Measurements from ENCODE around the gene NCOA1. TPM values are rescaled to one million over a fixed set of nuclear protein-coding genes. Genes with fewer than 3 reads are reported as not detected.
A peak's percentile ranks its signal among the peaks of the same experiment; 100 is the strongest.

NCOA1 gene
- total and polyA plus RNA-seq, 4 experiments from 2014 or later = 5.9 to 46.2 (median 34.8) TPM

DNA sequence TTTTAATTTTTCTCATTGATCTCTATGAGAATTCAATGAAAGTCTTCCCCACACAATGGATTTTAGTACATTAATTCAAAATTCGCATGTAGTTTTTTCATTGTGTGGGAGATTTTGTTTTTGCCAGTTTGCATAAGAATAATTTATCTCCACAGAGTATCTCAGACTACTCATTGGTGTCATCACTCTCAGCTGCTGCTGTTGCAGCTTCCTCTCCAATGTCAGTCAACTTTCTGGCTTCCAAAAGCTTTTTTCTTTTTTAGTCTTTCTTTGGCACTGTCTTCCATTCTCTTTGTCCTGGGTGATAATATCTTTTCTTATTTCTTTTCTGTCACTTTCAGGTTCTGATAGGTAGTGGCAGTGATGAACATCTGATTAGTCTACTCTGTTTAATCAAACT is 251.7 kb downstream of the NCOA1 start:
- peak overlapping the region in 2 of 7 donors; percentile 29 to 76 for H3K27ac Mint-ChIP-seq
- H3K36me3 ChIP-seq (ENCODE audit: insufficient read depth, low read length) = peaks cover 5% of the 10 kb centered on the region
- no peaks in the 10 kb centered on the region for H3K27me3 Mint-ChIP-seq
- no peaks in the 10 kb centered on the region for H3K9me3 Mint-ChIP-seq
- no peak overlapping the region for H3K4me3 ChIP-seq (ENCODE audit: low read length in 2 of 2)
- intact Hi-C loops (cut with micrococcal nuclease) = no loop called here
- peaks cover 4% of the 10 kb centered on the region for H3K4me1 ChIP-seq (ENCODE audit: insufficient read depth, low read length)
- DNase-seq = no peak
- H3K4me1 Mint-ChIP-seq = peaks cover 6 to 10% (median 8%) of the 10 kb centered on the region in 4 donors
- H3K9me3 ChIP-seq (ENCODE audit: control insufficient read depth in 1 of 2, low read length in 2 of 2) = no peaks in the 10 kb centered on the region
- H3K4me3 Mint-ChIP-seq = no peak overlapping the region
- peaks cover 32 to 45% of the 10 kb centered on the region in 2 donors for H3K36me3 Mint-ChIP-seq
- H3K27me3 ChIP-seq (ENCODE audit: insufficient read depth, low read length) = no peaks in the 10 kb centered on the region
- no peak overlapping the region for H3K27ac ChIP-seq (ENCODE audit: low read depth, low read length)
- POLR2A ChIA-PET (ENCODE audit: partially characterized antibody) = no interaction called here
- CTCF ChIA-PET (ENCODE audit: partially characterized antibody) = no interaction called here

DNA sequence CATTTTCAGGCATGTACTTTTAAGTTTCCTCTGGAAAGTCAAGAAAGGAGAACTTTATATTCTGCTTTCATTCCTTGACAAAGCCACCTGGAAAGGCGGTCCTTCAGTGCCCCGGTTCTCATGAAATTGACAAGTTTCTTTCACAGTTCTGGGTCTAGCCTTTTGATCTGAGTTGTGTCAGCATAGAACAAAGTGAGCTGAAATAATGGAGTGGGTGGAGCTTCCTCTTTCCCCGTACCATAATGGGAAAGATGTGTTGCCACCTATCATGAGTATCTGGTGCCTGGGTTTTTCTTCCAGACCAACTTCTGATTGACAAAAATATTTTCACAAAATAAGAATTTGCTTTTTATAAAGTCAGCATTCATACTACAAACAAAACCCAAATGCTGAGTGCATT is 252.9 kb downstream of the NCOA1 start:
- no peaks in the 10 kb centered on the region for H3K27me3 ChIP-seq (ENCODE audit: insufficient read depth, low read length)
- Mint-ChIP-seq H3K27ac (no peak overlapping the region), H3K4me3 (no peak overlapping the region), H3K9me3 (no peaks in the 10 kb centered on the region), H3K27me3 (no peaks in the 10 kb centered on the region), H3K4me1 (peaks cover 6 to 10% (median 8%) of the 10 kb centered on the region in 4 donors), H3K36me3 (peaks cover 32 to 45% of the 10 kb centered on the region in 2 donors)
- no peaks in the 10 kb centered on the region for H3K9me3 ChIP-seq (ENCODE audit: control insufficient read depth in 1 of 2, low read length in 2 of 2)
- intact Hi-C loops (cut with micrococcal nuclease) = no loop called here
- H3K36me3 ChIP-seq (ENCODE audit: insufficient read depth, low read length) = peaks cover 5% of the 10 kb centered on the region
- no peak overlapping the region for H3K27ac ChIP-seq (ENCODE audit: low read depth, low read length)
- H3K4me3 ChIP-seq (ENCODE audit: low read length in 2 of 2) = no peak overlapping the region
- no peak for DNase-seq
- CTCF ChIA-PET (ENCODE audit: partially characterized antibody) = no interaction called here
- peaks cover 4% of the 10 kb centered on the region for H3K4me1 ChIP-seq (ENCODE audit: insufficient read depth, low read length)
- POLR2A ChIA-PET (ENCODE audit: partially characterized antibody) = no interaction called here

DNA sequence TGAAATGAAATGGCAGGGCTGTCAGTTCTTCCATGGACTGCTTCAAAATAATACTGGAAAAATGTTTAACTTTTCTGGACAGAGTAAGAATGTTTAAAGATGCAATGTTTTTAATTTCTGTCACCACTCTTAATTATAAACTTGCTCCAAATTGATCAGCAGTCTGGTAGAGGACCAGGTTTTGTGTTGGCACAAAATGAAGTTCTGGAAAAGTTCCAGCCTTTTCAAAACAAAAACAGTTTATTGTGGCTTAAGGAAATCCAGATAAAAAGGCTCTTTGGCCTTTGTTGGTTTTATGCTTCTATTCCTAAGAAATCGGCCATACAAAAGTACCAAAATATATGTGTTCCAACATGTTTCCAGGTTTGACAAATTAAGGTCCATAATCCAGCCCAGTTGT is 253.3 kb downstream of the NCOA1 start:
- H3K27ac Mint-ChIP-seq = no peak overlapping the region
- Histone ChIP-seq H3K4me3 (ENCODE audit: low read length in 2 of 2) (no peak overlapping the region), H3K4me1 (ENCODE audit: insufficient read depth, low read length) (peaks cover 4% of the 10 kb centered on the region), H3K27ac (ENCODE audit: low read depth, low read length) (no peak overlapping the region), H3K27me3 (ENCODE audit: insufficient read depth, low read length) (no peaks in the 10 kb centered on the region), H3K9me3 (ENCODE audit: control insufficient read depth in 1 of 2, low read length in 2 of 2) (no peaks in the 10 kb centered on the region), H3K36me3 (ENCODE audit: insufficient read depth, low read length) (peaks cover 5% of the 10 kb centered on the region)
- no peak for DNase-seq
- peaks cover 28 to 45% of the 10 kb centered on the region in 2 donors for H3K36me3 Mint-ChIP-seq
- H3K9me3 Mint-ChIP-seq = no peaks in the 10 kb centered on the region
- H3K4me3 Mint-ChIP-seq = no peak overlapping the region
- H3K27me3 Mint-ChIP-seq = no peaks in the 10 kb centered on the region
- intact Hi-C loops (cut with micrococcal nuclease) = no loop called here
- POLR2A ChIA-PET (ENCODE audit: partially characterized antibody) = no interaction called here
- peaks cover 6 to 10% (median 8%) of the 10 kb centered on the region in 4 donors for H3K4me1 Mint-ChIP-seq
- CTCF ChIA-PET (ENCODE audit: partially characterized antibody) = no interaction called here

DNA sequence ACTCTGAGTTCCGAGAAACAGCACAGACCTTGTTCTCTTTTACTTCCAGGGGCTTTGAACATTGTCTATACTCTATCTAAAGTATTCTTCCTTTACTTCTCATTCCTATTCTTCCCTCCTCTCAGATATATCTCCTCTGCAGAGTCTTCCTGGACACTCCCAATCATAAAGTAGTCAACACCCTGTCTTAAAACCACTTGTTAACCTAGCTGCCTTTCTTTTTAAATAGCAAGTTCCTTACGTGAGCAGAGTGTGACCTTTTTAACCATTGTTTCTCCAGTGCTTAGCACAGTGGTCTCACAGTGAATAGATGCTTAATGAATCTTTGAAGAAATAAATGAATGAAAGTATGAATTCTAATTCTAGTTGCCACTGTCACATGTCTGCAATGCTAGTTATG is 254.8 kb downstream of the NCOA1 start:
- Mint-ChIP-seq H3K4me1 (peaks cover 6 to 11% (median 9%) of the 10 kb centered on the region in 4 donors), H3K4me3 (no peak overlapping the region), H3K9me3 (no peaks in the 10 kb centered on the region), H3K27me3 (no peaks in the 10 kb centered on the region), H3K36me3 (peaks cover 32 to 49% of the 10 kb centered on the region in 2 donors), H3K27ac (no peak overlapping the region)
- H3K4me3 ChIP-seq (ENCODE audit: low read length in 2 of 2) = no peak overlapping the region
- peaks cover 4% of the 10 kb centered on the region for H3K4me1 ChIP-seq (ENCODE audit: insufficient read depth, low read length)
- H3K27ac ChIP-seq (ENCODE audit: low read depth, low read length) = no peak overlapping the region
- intact Hi-C loops (cut with micrococcal nuclease) = no loop called here
- ChIA-PET CTCF (ENCODE audit: partially characterized antibody) (no interaction called here), POLR2A (ENCODE audit: partially characterized antibody) (no interaction called here)
- no peaks in the 10 kb centered on the region for H3K9me3 ChIP-seq (ENCODE audit: control insufficient read depth in 1 of 2, low read length in 2 of 2)
- H3K27me3 ChIP-seq (ENCODE audit: insufficient read depth, low read length) = no peaks in the 10 kb centered on the region
- peaks cover 5% of the 10 kb centered on the region for H3K36me3 ChIP-seq (ENCODE audit: insufficient read depth, low read length)
- DNase-seq = no peak

DNA sequence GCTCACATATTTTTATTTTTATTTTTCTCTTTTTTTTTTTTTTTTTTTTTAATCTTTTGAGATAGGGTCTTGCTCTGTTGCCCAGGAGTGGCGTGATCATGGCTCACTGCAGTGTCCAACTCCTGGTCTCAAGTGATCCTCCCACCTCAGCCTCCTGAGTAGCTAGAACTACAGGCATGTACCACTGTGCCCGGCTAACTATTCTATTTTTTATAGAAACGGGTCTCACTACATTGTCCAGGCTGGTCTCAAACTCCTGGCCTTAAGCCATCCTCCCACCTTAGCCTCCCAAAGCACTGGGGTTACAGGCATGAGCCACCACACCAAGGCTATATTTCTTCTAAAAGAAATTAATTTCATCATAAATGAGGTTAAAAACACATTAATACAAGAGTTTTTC is 256.2 kb downstream of the NCOA1 start:
- Histone ChIP-seq H3K27me3 (ENCODE audit: insufficient read depth, low read length) (no peaks in the 10 kb centered on the region), H3K4me3 (ENCODE audit: low read length in 2 of 2) (no peak overlapping the region), H3K4me1 (ENCODE audit: insufficient read depth, low read length) (peaks cover 4% of the 10 kb centered on the region), H3K9me3 (ENCODE audit: control insufficient read depth in 1 of 2, low read length in 2 of 2) (no peaks in the 10 kb centered on the region), H3K27ac (ENCODE audit: low read depth, low read length) (no peak overlapping the region), H3K36me3 (ENCODE audit: insufficient read depth, low read length) (peaks cover 5% of the 10 kb centered on the region)
- intact Hi-C loops (cut with micrococcal nuclease) = no loop called here
- ChIA-PET POLR2A (ENCODE audit: partially characterized antibody) (no interaction called here), CTCF (ENCODE audit: partially characterized antibody) (no interaction called here)
- H3K27ac Mint-ChIP-seq = no peak overlapping the region
- H3K4me1 Mint-ChIP-seq = peaks cover 4 to 10% (median 7%) of the 10 kb centered on the region in 4 donors
- H3K9me3 Mint-ChIP-seq = no peaks in the 10 kb centered on the region
- DNase-seq = no peak
- H3K27me3 Mint-ChIP-seq = no peaks in the 10 kb centered on the region
- H3K4me3 Mint-ChIP-seq = no peak overlapping the region
- H3K36me3 Mint-ChIP-seq = peaks cover 25 to 40% of the 10 kb centered on the region in 2 donors

DNA sequence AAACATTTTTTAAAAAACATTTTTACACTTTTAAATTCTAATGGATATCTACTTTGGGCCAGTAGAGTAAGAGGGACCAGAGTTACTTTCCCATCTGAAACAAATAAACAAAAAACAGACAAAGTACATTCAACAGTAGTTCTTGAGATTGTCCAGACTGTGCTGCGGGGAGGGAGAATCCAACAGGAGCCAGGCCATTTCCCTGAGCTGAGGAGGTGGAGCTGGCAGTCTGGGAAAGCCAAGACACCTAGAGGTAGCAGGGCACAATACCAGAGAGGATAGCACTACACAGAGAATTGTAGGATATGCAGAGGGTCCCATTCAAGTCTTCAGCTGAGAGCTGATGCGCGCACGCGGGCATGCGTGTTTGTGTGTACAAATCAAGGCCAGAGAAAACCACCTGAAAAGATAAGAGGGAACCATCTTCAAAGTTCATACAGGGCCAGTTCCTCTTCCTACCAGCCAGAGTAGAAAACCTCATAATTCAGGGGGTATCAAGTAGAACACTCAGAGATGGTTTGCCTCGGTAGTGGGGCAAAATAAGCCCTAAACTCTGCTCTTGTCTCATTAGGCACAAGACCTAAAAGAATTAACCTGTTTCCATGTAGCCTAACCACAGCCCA is 258.1 kb downstream of the NCOA1 start:
- Mint-ChIP-seq H3K4me3 (no peak overlapping the region), H3K27me3 (no peaks in the 10 kb centered on the region), H3K27ac (peak overlapping the region in 2 of 7 donors; percentile 61 to 79), H3K9me3 (no peaks in the 10 kb centered on the region), H3K36me3 (peaks cover 16 to 25% of the 10 kb centered on the region in 2 donors), H3K4me1 (peaks cover 0 to 4% (median 0%) of the 10 kb centered on the region in 4 donors)
- Histone ChIP-seq H3K9me3 (ENCODE audit: control insufficient read depth in 1 of 2, low read length in 2 of 2) (no peaks in the 10 kb centered on the region), H3K27me3 (ENCODE audit: insufficient read depth, low read length) (no peaks in the 10 kb centered on the region), H3K4me1 (ENCODE audit: insufficient read depth, low read length) (peaks cover under 1% of the 10 kb centered on the region), H3K4me3 (ENCODE audit: low read length in 2 of 2) (no peak overlapping the region), H3K36me3 (ENCODE audit: insufficient read depth, low read length) (peaks cover 10% of the 10 kb centered on the region), H3K27ac (ENCODE audit: low read depth, low read length) (no peak overlapping the region)
- intact Hi-C loops (cut with micrococcal nuclease) = no loop called here
- CTCF ChIA-PET (ENCODE audit: partially characterized antibody) = no interaction called here
- no peak for DNase-seq
- POLR2A ChIA-PET (ENCODE audit: partially characterized antibody) = no interaction called here

DNA sequence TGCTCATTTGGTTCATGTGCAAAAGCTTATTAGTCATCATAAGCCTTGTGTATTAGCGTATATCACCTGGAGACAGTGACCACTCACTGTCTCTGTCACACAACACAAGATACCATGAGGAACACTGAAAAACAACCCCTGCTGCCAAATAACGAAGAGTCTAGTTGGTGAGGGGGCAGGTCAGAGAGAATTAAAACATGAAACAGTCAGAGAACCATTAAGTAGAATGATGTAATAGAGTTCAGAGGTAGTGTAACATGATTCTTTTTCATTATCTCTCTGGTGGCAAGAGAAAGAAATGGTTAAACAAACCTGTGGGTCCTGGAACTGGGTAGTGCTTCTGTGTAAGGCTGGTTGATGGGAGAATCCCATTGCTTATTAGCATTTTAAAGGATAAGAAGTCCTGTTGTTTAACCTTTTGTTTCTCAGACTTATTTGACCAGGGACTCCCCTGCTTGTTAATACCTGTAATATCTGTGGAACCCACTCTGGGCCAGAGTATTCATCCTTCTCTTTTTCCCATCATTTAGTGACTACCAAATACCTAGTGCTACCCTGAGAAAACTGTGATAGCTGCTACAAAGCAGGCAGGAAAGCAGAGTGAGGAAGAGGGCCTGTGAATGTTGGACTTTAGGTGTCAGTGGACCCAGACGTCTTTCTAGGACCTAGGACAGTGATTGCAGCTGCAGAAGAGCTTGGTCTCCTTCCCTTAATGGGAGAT is 264.1 kb downstream of the NCOA1 start:
- H3K36me3 ChIP-seq (ENCODE audit: insufficient read depth, low read length) = peaks cover 10% of the 10 kb centered on the region
- peak overlapping the region in 1 of 7 donors; percentile 13 for H3K27ac Mint-ChIP-seq
- intact Hi-C loops (cut with micrococcal nuclease) = no loop called here
- ChIA-PET CTCF (ENCODE audit: partially characterized antibody) (no interaction called here), POLR2A (ENCODE audit: partially characterized antibody) (no interaction called here)
- H3K4me3 Mint-ChIP-seq = no peak overlapping the region
- no peaks in the 10 kb centered on the region for H3K4me1 ChIP-seq (ENCODE audit: insufficient read depth, low read length)
- H3K9me3 Mint-ChIP-seq = no peaks in the 10 kb centered on the region
- H3K36me3 Mint-ChIP-seq = peaks cover 22 to 30% of the 10 kb centered on the region in 2 donors
- H3K4me3 ChIP-seq (ENCODE audit: low read length in 2 of 2) = no peak overlapping the region
- H3K27me3 ChIP-seq (ENCODE audit: insufficient read depth, low read length) = no peaks in the 10 kb centered on the region
- no peaks in the 10 kb centered on the region for H3K27me3 Mint-ChIP-seq
- no peak overlapping the region for H3K27ac ChIP-seq (ENCODE audit: low read depth, low read length)
- peaks cover 0 to 2% (median 0%) of the 10 kb centered on the region in 4 donors for H3K4me1 Mint-ChIP-seq
- no peaks in the 10 kb centered on the region for H3K9me3 ChIP-seq (ENCODE audit: control insufficient read depth in 1 of 2, low read length in 2 of 2)
- no peak for DNase-seq

All from CD4-positive, alpha-beta memory T cell (primary cell).